Measurements from ENCODE around the gene BCAS3. TPM values are rescaled to one million over a fixed set of nuclear protein-coding genes. Genes with fewer than 3 reads are reported as not detected.
"Not testable (repeated sequence)": the region's sequence is repeated elsewhere in the genome, so short reads cannot be mapped to it uniquely, and the experiment has no call there.

Gene BCAS3
- total RNA-seq, 1 donor from 2014 or later = 12.5 TPM

- intact Hi-C loops (cut with micrococcal nuclease) = no loop called here
These were observed 543.5 kb downstream of the BCAS3 start for GRCh38 chr17:61221181-61221580.

- intact Hi-C loops (cut with micrococcal nuclease) = loop anchor here (1.0 kb wide), 1 partner anchor 83 kb away; no protein-coding TSS in a partner anchor
These were observed 544.2 kb downstream of the BCAS3 start for GRCh38 chr17:61221597-61222471.

- intact Hi-C loops (cut with micrococcal nuclease) = no loop called here
These were observed 546.1 kb downstream of the BCAS3 start for GRCh38 chr17:61223725-61224124.

GRCh38 chr17:61225178-61225882 lies 547.7 kb downstream of the BCAS3 start:
- intact Hi-C loops (cut with micrococcal nuclease) = no loop called here

- intact Hi-C loops (cut with micrococcal nuclease) = no loop called here
These were observed 550.2 kb downstream of the BCAS3 start for GRCh38 chr17:61227866-61228265.

GRCh38 chr17:61230461-61230860 lies 552.8 kb downstream of the BCAS3 start:
- intact Hi-C loops (cut with micrococcal nuclease) = no loop called here

GRCh38 chr17:61230972-61231820 lies 553.5 kb downstream of the BCAS3 start:
- intact Hi-C loops (cut with micrococcal nuclease) = no loop called here

- intact Hi-C loops (cut with micrococcal nuclease) = no loop called here
These were observed 555.2 kb downstream of the BCAS3 start for GRCh38 chr17:61232871-61233270.

- intact Hi-C loops (cut with micrococcal nuclease) = no loop called here
These were observed 556.5 kb downstream of the BCAS3 start for GRCh38 chr17:61233991-61234750.

GRCh38 chr17:61235001-61235826 lies 557.6 kb downstream of the BCAS3 start:
- intact Hi-C loops (cut with micrococcal nuclease) = no loop called here

- intact Hi-C loops (cut with micrococcal nuclease) = no loop called here
These were observed 558.2 kb downstream of the BCAS3 start for GRCh38 chr17:61235827-61236197.

- intact Hi-C loops (cut with micrococcal nuclease) = no loop called here
These were observed 559.6 kb downstream of the BCAS3 start for GRCh38 chr17:61237275-61237674.

GRCh38 chr17:61238455-61238933 lies 560.8 kb downstream of the BCAS3 start:
- intact Hi-C loops (cut with micrococcal nuclease) = no loop called here

GRCh38 chr17:61239327-61239726 lies 561.7 kb downstream of the BCAS3 start:
- intact Hi-C loops (cut with micrococcal nuclease) = no loop called here

GRCh38 chr17:61239953-61240352 lies 562.3 kb downstream of the BCAS3 start:
- intact Hi-C loops (cut with micrococcal nuclease) = no loop called here

GRCh38 chr17:61240851-61241468 lies 563.3 kb downstream of the BCAS3 start:
- intact Hi-C loops (cut with micrococcal nuclease) = no loop called here

GRCh38 chr17:61244988-61245387 lies 567.3 kb downstream of the BCAS3 start:
- intact Hi-C loops (cut with micrococcal nuclease) = not testable (repeated sequence)

GRCh38 chr17:61245706-61246135 lies 568.1 kb downstream of the BCAS3 start:
- intact Hi-C loops (cut with micrococcal nuclease) = no loop called here

- intact Hi-C loops (cut with micrococcal nuclease) = no loop called here
These were observed 569.8 kb downstream of the BCAS3 start for GRCh38 chr17:61247439-61247838.

Data from T-helper 2 cell treated with Interferon-gamma antibody and Interleukin-4, amounts not matched to agents 100 ng/mL and 5 ng/mL, for 36 hours (primary cell).